Neural crest cell (in vitro differentiated cells): ENCODE measurements around the gene ANKRD40CL. TPM values are rescaled to one million over a fixed set of nuclear protein-coding genes. Genes with fewer than 3 reads are reported as not detected.

Experiments used
- DNase-seq: peaks from one replicate; pipeline ENCODE4 v3.0.0; 2021; ENCODE audit warnings: low read depth, mixed read lengths, low spot score
- H3K27ac Mint-ChIP-seq: one replicate; pipeline ENCODE4 v1.8.0; 2021; ENCODE audit warnings: mild to moderate bottlenecking, mixed read lengths; ENCODE audit not compliant: unreplicated experiment
- H3K27me3 Mint-ChIP-seq: 2 replicates; pipeline ENCODE4 v1.8.0; 2021; ENCODE audit warnings: low read depth, mild to moderate bottlenecking, mixed read lengths
- H3K36me3 Mint-ChIP-seq: 2 replicates; pipeline ENCODE4 v1.8.0; 2021; ENCODE audit warnings: low read depth, mild to moderate bottlenecking, mixed read lengths
- H3K4me1 Mint-ChIP-seq: 2 replicates; pipeline ENCODE4 v1.8.0; 2021; ENCODE audit warnings: mixed read lengths
- H3K4me3 Mint-ChIP-seq: one replicate; pipeline ENCODE4 v1.8.0; 2021; ENCODE audit warnings: mild to moderate bottlenecking, mixed read lengths
- H3K9me3 Mint-ChIP-seq: 2 replicates; pipeline ENCODE4 v1.8.0; 2021; ENCODE audit warnings: mixed read lengths
- total RNA-seq: library from RNA; stranded (reverse); gene quantifications from 2 replicates; pipeline ENCODE4 v1.2.1, GENCODE V29; 2021
- TF ChIP-seq, protein P1 (sequence below): fragments of 200-600 bp; sonication (generic); conservative IDR thresholded peaks from 2 replicates; pipeline ENCODE4 v1.5.0; 2021; ENCODE audit warnings: antibody characterized with exemption, mild to moderate bottlenecking

The ANKRD40CL gene
- total RNA-seq, 1 donor from 2014 or later: not detected

GRCh38 chr17:50785946-50786570, 18.7 kb upstream of the ANKRD40CL start:
- Mint-ChIP-seq H3K4me1 (peaks cover 12% of the 10 kb centered on the region), H3K27ac (peak overlapping the region; percentile 81), H3K27me3 (no peaks in the 10 kb centered on the region), H3K36me3 (no peaks in the 10 kb centered on the region), H3K9me3 (no peaks in the 10 kb centered on the region), H3K4me3 (no peak overlapping the region)
- DNase-seq: no peak
- TF ChIP-seq, protein P1, sequence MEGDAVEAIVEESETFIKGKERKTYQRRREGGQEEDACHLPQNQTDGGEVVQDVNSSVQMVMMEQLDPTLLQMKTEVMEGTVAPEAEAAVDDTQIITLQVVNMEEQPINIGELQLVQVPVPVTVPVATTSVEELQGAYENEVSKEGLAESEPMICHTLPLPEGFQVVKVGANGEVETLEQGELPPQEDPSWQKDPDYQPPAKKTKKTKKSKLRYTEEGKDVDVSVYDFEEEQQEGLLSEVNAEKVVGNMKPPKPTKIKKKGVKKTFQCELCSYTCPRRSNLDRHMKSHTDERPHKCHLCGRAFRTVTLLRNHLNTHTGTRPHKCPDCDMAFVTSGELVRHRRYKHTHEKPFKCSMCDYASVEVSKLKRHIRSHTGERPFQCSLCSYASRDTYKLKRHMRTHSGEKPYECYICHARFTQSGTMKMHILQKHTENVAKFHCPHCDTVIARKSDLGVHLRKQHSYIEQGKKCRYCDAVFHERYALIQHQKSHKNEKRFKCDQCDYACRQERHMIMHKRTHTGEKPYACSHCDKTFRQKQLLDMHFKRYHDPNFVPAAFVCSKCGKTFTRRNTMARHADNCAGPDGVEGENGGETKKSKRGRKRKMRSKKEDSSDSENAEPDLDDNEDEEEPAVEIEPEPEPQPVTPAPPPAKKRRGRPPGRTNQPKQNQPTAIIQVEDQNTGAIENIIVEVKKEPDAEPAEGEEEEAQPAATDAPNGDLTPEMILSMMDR: no peak

DNA sequence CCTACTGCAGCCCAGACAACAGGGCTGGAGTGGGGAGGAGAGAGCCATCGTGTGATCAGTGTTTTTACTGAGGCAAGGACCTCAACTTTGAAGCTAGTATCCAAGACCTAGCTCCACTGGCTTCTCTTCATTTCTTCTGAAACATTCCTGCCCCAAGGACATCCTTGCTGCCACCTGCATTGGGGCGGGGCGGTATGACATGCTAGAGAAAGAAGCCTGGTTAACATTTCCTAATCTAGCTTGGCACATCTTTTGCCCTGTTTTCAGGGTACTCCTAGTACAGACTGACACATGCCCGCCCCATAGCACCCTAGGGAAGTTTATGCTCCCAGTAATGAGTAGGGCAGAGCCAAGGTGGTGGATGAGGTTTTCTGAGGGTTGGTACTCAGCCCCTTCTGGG, 17.8 kb upstream of the ANKRD40CL start:
- no peak for DNase-seq
- Mint-ChIP-seq H3K4me3 (no peak overlapping the region), H3K36me3 (no peaks in the 10 kb centered on the region), H3K9me3 (no peaks in the 10 kb centered on the region), H3K4me1 (peaks cover 7% of the 10 kb centered on the region), H3K27me3 (no peaks in the 10 kb centered on the region), H3K27ac (no peak overlapping the region)
- TF ChIP-seq, protein P1: no peak

- no peak overlapping the region for H3K4me3 Mint-ChIP-seq
- H3K4me1 Mint-ChIP-seq: peaks cover 6% of the 10 kb centered on the region
- no peak for DNase-seq
- H3K27ac Mint-ChIP-seq: no peak overlapping the region
- H3K36me3 Mint-ChIP-seq: no peaks in the 10 kb centered on the region
- H3K27me3 Mint-ChIP-seq: no peaks in the 10 kb centered on the region
- H3K9me3 Mint-ChIP-seq: no peaks in the 10 kb centered on the region
- TF ChIP-seq, protein P1: no peak
Measured at GRCh38 chr17:50783905-50784304, 16.6 kb upstream of the ANKRD40CL start.

- H3K9me3 Mint-ChIP-seq: no peaks in the 10 kb centered on the region
- H3K27me3 Mint-ChIP-seq: no peaks in the 10 kb centered on the region
- peak; percentile 95 for DNase-seq
- peaks cover 6% of the 10 kb centered on the region for H3K4me1 Mint-ChIP-seq
- H3K27ac Mint-ChIP-seq: no peak overlapping the region
- no peaks in the 10 kb centered on the region for H3K36me3 Mint-ChIP-seq
- TF ChIP-seq, protein P1: peak; percentile 98
- H3K4me3 Mint-ChIP-seq: no peak overlapping the region
Measured at GRCh38 chr17:50783193-50783660, 15.9 kb upstream of the ANKRD40CL start.

DNA sequence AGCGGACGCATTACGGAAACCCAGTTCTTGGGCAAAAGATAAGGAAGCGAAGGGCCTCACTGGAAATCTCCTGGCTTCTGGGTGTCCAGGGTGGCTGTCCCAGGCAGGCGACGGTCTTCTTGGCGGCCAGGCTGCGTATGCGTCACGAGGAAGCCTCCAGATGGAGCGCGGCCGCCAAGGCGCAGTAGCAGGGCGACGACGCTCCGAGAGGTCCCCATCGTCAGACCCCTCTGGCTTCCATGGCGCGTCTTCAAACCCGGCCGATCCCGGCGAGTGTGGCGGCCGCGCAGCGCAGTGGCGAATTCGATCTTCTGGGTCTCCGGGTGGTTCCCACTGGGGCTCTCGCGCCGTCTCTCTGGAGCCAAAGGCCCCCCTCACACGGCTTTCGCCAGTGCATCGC, 13.8 kb upstream of the ANKRD40CL start:
- H3K9me3 Mint-ChIP-seq: no peaks in the 10 kb centered on the region
- no peaks in the 10 kb centered on the region for H3K36me3 Mint-ChIP-seq
- no peaks in the 10 kb centered on the region for H3K27me3 Mint-ChIP-seq
- TF ChIP-seq, protein P1: no peak
- no peak for DNase-seq
- no peak overlapping the region for H3K4me3 Mint-ChIP-seq
- H3K27ac Mint-ChIP-seq: no peak overlapping the region
- H3K4me1 Mint-ChIP-seq: peaks cover 6% of the 10 kb centered on the region
